Measurements from ENCODE around the gene ARMH4.

Gene ARMH4

GRCh38 chr14:58089612-58090011, 62.4 kb downstream of the ARMH4 start:
- Histone ChIP-seq H3K9ac (ENCODE audit: low read depth, low read length) (no peak overlapping the region), H3K4me1 (ENCODE audit: control insufficient read depth, insufficient read depth, low read length) (no peaks in the 10 kb centered on the region), H3K27me3 (ENCODE audit: control insufficient read depth, insufficient read depth, low read length) (peaks cover 6% of the 10 kb centered on the region), H3K4me3 (ENCODE audit: low read length) (no peak overlapping the region), H3K36me3 (ENCODE audit: insufficient read depth, low read length) (no peaks in the 10 kb centered on the region), H3K4me2 (ENCODE audit: low read length) (no peak overlapping the region), H3K9me3 (replicated peaks; ENCODE audit: low read length) (no peaks in the 10 kb centered on the region)

GRCh38 chr14:58088961-58089360, 63.1 kb downstream of the ARMH4 start:
- peaks cover 6% of the 10 kb centered on the region for H3K27me3 ChIP-seq (ENCODE audit: control insufficient read depth, insufficient read depth, low read length)
- no peak overlapping the region for H3K4me3 ChIP-seq (ENCODE audit: low read length)
- no peaks in the 10 kb centered on the region for H3K4me1 ChIP-seq (ENCODE audit: control insufficient read depth, insufficient read depth, low read length)
- no peak overlapping the region for H3K9ac ChIP-seq (ENCODE audit: low read depth, low read length)
- H3K9me3 ChIP-seq (replicated peaks; ENCODE audit: low read length) = no peaks in the 10 kb centered on the region
- H3K36me3 ChIP-seq (ENCODE audit: insufficient read depth, low read length) = no peaks in the 10 kb centered on the region
- no peak overlapping the region for H3K4me2 ChIP-seq (ENCODE audit: low read length)

- Histone ChIP-seq H3K4me2 (ENCODE audit: low read length) (no peak overlapping the region), H3K4me1 (ENCODE audit: control insufficient read depth, insufficient read depth, low read length) (peaks cover 17% of the 10 kb centered on the region), H3K27me3 (ENCODE audit: control insufficient read depth, insufficient read depth, low read length) (peaks cover 6% of the 10 kb centered on the region), H3K9me3 (replicated peaks; ENCODE audit: low read length) (no peaks in the 10 kb centered on the region), H3K9ac (ENCODE audit: low read depth, low read length) (no peak overlapping the region), H3K36me3 (ENCODE audit: insufficient read depth, low read length) (no peaks in the 10 kb centered on the region), H3K4me3 (ENCODE audit: low read length) (no peak overlapping the region)
Observed at GRCh38 chr14:58085877-58086276, 66.1 kb downstream of the ARMH4 start.

- H3K4me1 ChIP-seq (ENCODE audit: control insufficient read depth, insufficient read depth, low read length) = peaks cover 30% of the 10 kb centered on the region
- H3K36me3 ChIP-seq (ENCODE audit: insufficient read depth, low read length) = no peaks in the 10 kb centered on the region
- peak overlapping the region; percentile 28 for H3K4me3 ChIP-seq (ENCODE audit: low read length)
- H3K9me3 ChIP-seq (replicated peaks; ENCODE audit: low read length) = no peaks in the 10 kb centered on the region
- peak overlapping the region; percentile 62 for H3K4me2 ChIP-seq (ENCODE audit: low read length)
- peaks cover 6% of the 10 kb centered on the region for H3K27me3 ChIP-seq (ENCODE audit: control insufficient read depth, insufficient read depth, low read length)
- peak overlapping the region; percentile 72 for H3K9ac ChIP-seq (ENCODE audit: low read depth, low read length)
Observed at GRCh38 chr14:58082491-58083098, 69.4 kb downstream of the ARMH4 start.

GRCh38 chr14:58082011-58082410, 70.0 kb downstream of the ARMH4 start:
- H3K27me3 ChIP-seq (ENCODE audit: control insufficient read depth, insufficient read depth, low read length) = peaks cover under 1% of the 10 kb centered on the region
- H3K4me2 ChIP-seq (ENCODE audit: low read length) = peak overlapping the region; percentile 58
- H3K9me3 ChIP-seq (replicated peaks; ENCODE audit: low read length) = no peaks in the 10 kb centered on the region
- H3K4me3 ChIP-seq (ENCODE audit: low read length) = no peak overlapping the region
- peaks cover 36% of the 10 kb centered on the region for H3K4me1 ChIP-seq (ENCODE audit: control insufficient read depth, insufficient read depth, low read length)
- no peaks in the 10 kb centered on the region for H3K36me3 ChIP-seq (ENCODE audit: insufficient read depth, low read length)
- H3K9ac ChIP-seq (ENCODE audit: low read depth, low read length) = peak overlapping the region; percentile 72

- no peaks in the 10 kb centered on the region for H3K27me3 ChIP-seq (ENCODE audit: control insufficient read depth, insufficient read depth, low read length)
Observed at GRCh38 chr14:58078471-58078870, 73.5 kb downstream of the ARMH4 start.

GRCh38 chr14:58078068-58078467, 73.9 kb downstream of the ARMH4 start:
- no peak overlapping the region for H3K4me3 ChIP-seq (ENCODE audit: low read length)
- no peaks in the 10 kb centered on the region for H3K36me3 ChIP-seq (ENCODE audit: insufficient read depth, low read length)
- peak overlapping the region; percentile 52 for H3K4me2 ChIP-seq (ENCODE audit: low read length)
- H3K4me1 ChIP-seq (ENCODE audit: control insufficient read depth, insufficient read depth, low read length) = peaks cover 39% of the 10 kb centered on the region
- peak overlapping the region; percentile 68 for H3K9ac ChIP-seq (ENCODE audit: low read depth, low read length)
- no peaks in the 10 kb centered on the region for H3K9me3 ChIP-seq (replicated peaks; ENCODE audit: low read length)
- no peaks in the 10 kb centered on the region for H3K27me3 ChIP-seq (ENCODE audit: control insufficient read depth, insufficient read depth, low read length)

More at GRCh38 chr14:58078471-58078870, 73.5 kb downstream of the ARMH4 start:
- Histone ChIP-seq H3K4me1 (ENCODE audit: control insufficient read depth, insufficient read depth, low read length) (peaks cover 39% of the 10 kb centered on the region), H3K9ac (ENCODE audit: low read depth, low read length) (peak overlapping the region; percentile 68), H3K4me3 (ENCODE audit: low read length) (no peak overlapping the region), H3K9me3 (replicated peaks; ENCODE audit: low read length) (no peaks in the 10 kb centered on the region), H3K4me2 (ENCODE audit: low read length) (peak overlapping the region; percentile 52), H3K36me3 (ENCODE audit: insufficient read depth, low read length) (no peaks in the 10 kb centered on the region)

GRCh38 chr14:58077621-58078020, 74.4 kb downstream of the ARMH4 start:
- H3K36me3 ChIP-seq (ENCODE audit: insufficient read depth, low read length) = no peaks in the 10 kb centered on the region
- no peak overlapping the region for H3K4me3 ChIP-seq (ENCODE audit: low read length)
- no peaks in the 10 kb centered on the region for H3K27me3 ChIP-seq (ENCODE audit: control insufficient read depth, insufficient read depth, low read length)
- peak overlapping the region; percentile 52 for H3K4me2 ChIP-seq (ENCODE audit: low read length)
- peak overlapping the region; percentile 68 for H3K9ac ChIP-seq (ENCODE audit: low read depth, low read length)
- H3K9me3 ChIP-seq (replicated peaks; ENCODE audit: low read length) = no peaks in the 10 kb centered on the region
- peaks cover 34% of the 10 kb centered on the region for H3K4me1 ChIP-seq (ENCODE audit: control insufficient read depth, insufficient read depth, low read length)

- Histone ChIP-seq H3K4me3 (ENCODE audit: low read length) (no peak overlapping the region), H3K36me3 (ENCODE audit: insufficient read depth, low read length) (no peaks in the 10 kb centered on the region), H3K9ac (ENCODE audit: low read depth, low read length) (no peak overlapping the region), H3K9me3 (replicated peaks; ENCODE audit: low read length) (no peaks in the 10 kb centered on the region), H3K4me2 (ENCODE audit: low read length) (no peak overlapping the region), H3K4me1 (ENCODE audit: control insufficient read depth, insufficient read depth, low read length) (peaks cover 18% of the 10 kb centered on the region), H3K27me3 (ENCODE audit: control insufficient read depth, insufficient read depth, low read length) (no peaks in the 10 kb centered on the region)
Observed at GRCh38 chr14:58073516-58073915, 78.5 kb downstream of the ARMH4 start.

GRCh38 chr14:58072288-58073071, 79.5 kb downstream of the ARMH4 start:
- Histone ChIP-seq H3K4me2 (ENCODE audit: low read length) (peak overlapping the region; percentile 42), H3K27me3 (ENCODE audit: control insufficient read depth, insufficient read depth, low read length) (peaks cover 2% of the 10 kb centered on the region), H3K4me3 (ENCODE audit: low read length) (peak overlapping the region; percentile 24), H3K4me1 (ENCODE audit: control insufficient read depth, insufficient read depth, low read length) (peaks cover 8% of the 10 kb centered on the region), H3K9ac (ENCODE audit: low read depth, low read length) (no peak overlapping the region), H3K9me3 (replicated peaks; ENCODE audit: low read length) (no peaks in the 10 kb centered on the region), H3K36me3 (ENCODE audit: insufficient read depth, low read length) (no peaks in the 10 kb centered on the region)

- Histone ChIP-seq H3K4me1 (ENCODE audit: control insufficient read depth, insufficient read depth, low read length) (no peaks in the 10 kb centered on the region), H3K4me2 (ENCODE audit: low read length) (no peak overlapping the region), H3K27me3 (ENCODE audit: control insufficient read depth, insufficient read depth, low read length) (peaks cover 2% of the 10 kb centered on the region), H3K9ac (ENCODE audit: low read depth, low read length) (no peak overlapping the region), H3K36me3 (ENCODE audit: insufficient read depth, low read length) (no peaks in the 10 kb centered on the region), H3K4me3 (ENCODE audit: low read length) (no peak overlapping the region), H3K9me3 (replicated peaks; ENCODE audit: low read length) (no peaks in the 10 kb centered on the region)
Observed at GRCh38 chr14:58071341-58071740, 80.7 kb downstream of the ARMH4 start.

- Histone ChIP-seq H3K36me3 (ENCODE audit: insufficient read depth, low read length) (no peaks in the 10 kb centered on the region), H3K4me2 (ENCODE audit: low read length) (no peak overlapping the region), H3K4me1 (ENCODE audit: control insufficient read depth, insufficient read depth, low read length) (no peaks in the 10 kb centered on the region), H3K9me3 (replicated peaks; ENCODE audit: low read length) (no peaks in the 10 kb centered on the region), H3K27me3 (ENCODE audit: control insufficient read depth, insufficient read depth, low read length) (peaks cover 2% of the 10 kb centered on the region), H3K4me3 (ENCODE audit: low read length) (no peak overlapping the region), H3K9ac (ENCODE audit: low read depth, low read length) (no peak overlapping the region)
Observed at GRCh38 chr14:58068306-58068705, 83.7 kb downstream of the ARMH4 start.

All from skeletal muscle satellite cell (primary cell).